Inflammatory macrophage treated with lipopolysaccharide for 1 hour (primary cell): ENCODE data around the gene OTOP3.
"Not testable (repeated sequence)": the region's sequence is repeated elsewhere in the genome, so short reads cannot be mapped to it uniquely, and the experiment has no call there.

Source experiments
- DNase-seq, 2 donors: peaks; one replicate each; pipeline ENCODE4 v3.0.0-alpha.2; 2020 to 2022

OTOP3 gene

GRCh38 chr17:74935585-74936469 is at the start of gene OTOP3:
Gene OTOP3 (plus strand): TSS chr17:74935898. CDS start chr17:74935922, 24 bp downstream.
- no peak for DNase-seq

GRCh38 chr17:74888469-74888868 is 47.2 kb upstream of the OTOP3 start:
- no peak for DNase-seq

- DNase-seq, result no peak
Observed at GRCh38 chr17:74890554-74890953, 45.1 kb upstream of the OTOP3 start.

GRCh38 chr17:74892013-74892841 is 43.5 kb upstream of the OTOP3 start:
- DNase-seq, result no peak

- DNase-seq, result no peak
Observed at GRCh38 chr17:74892974-74893911, 42.5 kb upstream of the OTOP3 start, which contains the start of gene FADS6. Gene FADS6 (minus strand): TSS chr17:74893633. CDS start chr17:74893595, 38 bp downstream.

GRCh38 chr17:74893936-74894671 is 41.6 kb upstream of the OTOP3 start:
- DNase-seq, result no peak

- DNase-seq, result no peak
Observed at GRCh38 chr17:74898376-74898946, 37.2 kb upstream of the OTOP3 start.

- DNase-seq, result no peak
Observed at GRCh38 chr17:74900208-74900607, 35.5 kb upstream of the OTOP3 start.

GRCh38 chr17:74901353-74902135 is 34.2 kb upstream of the OTOP3 start:
- no peak for DNase-seq

GRCh38 chr17:74903034-74903433 is 32.7 kb upstream of the OTOP3 start:
- DNase-seq, result no peak

- DNase-seq, result no peak
Observed at GRCh38 chr17:74903671-74904070, 32.0 kb upstream of the OTOP3 start.

- DNase-seq, result no peak
Observed at GRCh38 chr17:74904687-74905409, 30.9 kb upstream of the OTOP3 start.

GRCh38 chr17:74906214-74906793 is 29.4 kb upstream of the OTOP3 start:
- not testable (repeated sequence) for DNase-seq

GRCh38 chr17:74907012-74907411 is 28.7 kb upstream of the OTOP3 start:
- DNase-seq, result no peak

GRCh38 chr17:74909097-74909496 is 26.6 kb upstream of the OTOP3 start:
- DNase-seq, result not testable (repeated sequence)

- not testable (repeated sequence) for DNase-seq
Observed at GRCh38 chr17:74911423-74911822, 24.3 kb upstream of the OTOP3 start.

- no peak for DNase-seq
Observed at GRCh38 chr17:74916136-74916850, 19.4 kb upstream of the OTOP3 start.

- no peak for DNase-seq
Observed at GRCh38 chr17:74916851-74917199, 18.9 kb upstream of the OTOP3 start.

- DNase-seq, result peak; percentile 23 to 48
Observed at GRCh38 chr17:74917430-74917829, 18.3 kb upstream of the OTOP3 start.
